Stimulated activated naive B cell treated with anti-CD40 and anti-IgM and Interleukin-4, amounts not matched to agents 10 μg/mL and 1 μg/mL and 100 μg/mL, for 72 hours (primary cell): ENCODE measurements around the gene TPST2.

Source experiments
- ATAC-seq, 2 donors: fragments of 150-1000 bp; cut with Tn5 transposase; replicated peaks; 2 replicates each; pipeline ENCODE4 v1.10.0; 2021; ENCODE audit warnings: moderate library complexity in 1 of 2
- DNase-seq: peaks from one replicate; pipeline ENCODE4 v3.0.0; 2021
- H3K27ac Mint-ChIP-seq: one replicate; pipeline ENCODE4 v1.8.0; 2022; ENCODE audit warnings: mild to moderate bottlenecking, mixed read lengths
- H3K27me3 Mint-ChIP-seq, 2 donors: one replicate each; pipeline ENCODE4 v1.8.0; 2022; ENCODE audit warnings: mixed read lengths in 2 of 2
- H3K36me3 Mint-ChIP-seq, 2 donors: one replicate each; pipeline ENCODE4 v1.8.0; 2022; ENCODE audit warnings: mixed read lengths in 2 of 2, mild to moderate bottlenecking in 1 of 2
- H3K4me1 Mint-ChIP-seq, 2 donors: one replicate each; pipeline ENCODE4 v1.8.0; 2022; ENCODE audit warnings: mixed read lengths in 2 of 2, mild to moderate bottlenecking in 1 of 2
- H3K4me3 Mint-ChIP-seq, 2 donors: one replicate each; pipeline ENCODE4 v1.8.0; 2022; ENCODE audit warnings: mild to moderate bottlenecking in 2 of 2, mixed read lengths in 2 of 2, moderate library complexity in 1 of 2
- H3K9me3 Mint-ChIP-seq, 2 donors: one replicate each; pipeline ENCODE4 v1.8.0; 2022; ENCODE audit warnings: mixed read lengths in 2 of 2, mild to moderate bottlenecking in 1 of 2

The TPST2 gene

DNA sequence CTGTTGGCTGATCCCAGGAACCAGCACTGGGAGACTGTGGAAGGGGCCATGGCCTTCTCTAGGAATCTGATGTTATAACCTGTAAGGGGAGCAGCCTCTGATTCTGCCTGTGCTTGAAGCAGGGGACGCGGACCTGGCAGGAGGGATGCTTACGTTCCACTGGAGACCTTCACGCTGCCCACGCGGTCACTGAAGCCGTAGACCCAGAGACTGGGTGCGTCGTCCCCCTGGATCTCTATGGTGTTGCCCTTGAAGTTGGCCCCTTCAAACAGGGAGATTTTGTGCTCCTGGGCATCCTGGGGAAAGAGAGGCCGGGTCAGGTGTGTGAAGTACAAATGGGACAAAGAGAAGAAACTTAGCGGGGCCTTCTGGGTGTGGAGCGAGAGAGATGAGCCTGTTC is 11.8 kb upstream of the TPST2 start:
- ATAC-seq (no peak), DNase-seq (no peak)
- H3K27me3 Mint-ChIP-seq: no peaks in the 10 kb centered on the region
- no peaks in the 10 kb centered on the region for H3K36me3 Mint-ChIP-seq
- no peaks in the 10 kb centered on the region for H3K9me3 Mint-ChIP-seq
- H3K27ac Mint-ChIP-seq: peak overlapping the region; percentile 6
- H3K4me3 Mint-ChIP-seq: no peak overlapping the region
- no peaks in the 10 kb centered on the region for H3K4me1 Mint-ChIP-seq

DNA sequence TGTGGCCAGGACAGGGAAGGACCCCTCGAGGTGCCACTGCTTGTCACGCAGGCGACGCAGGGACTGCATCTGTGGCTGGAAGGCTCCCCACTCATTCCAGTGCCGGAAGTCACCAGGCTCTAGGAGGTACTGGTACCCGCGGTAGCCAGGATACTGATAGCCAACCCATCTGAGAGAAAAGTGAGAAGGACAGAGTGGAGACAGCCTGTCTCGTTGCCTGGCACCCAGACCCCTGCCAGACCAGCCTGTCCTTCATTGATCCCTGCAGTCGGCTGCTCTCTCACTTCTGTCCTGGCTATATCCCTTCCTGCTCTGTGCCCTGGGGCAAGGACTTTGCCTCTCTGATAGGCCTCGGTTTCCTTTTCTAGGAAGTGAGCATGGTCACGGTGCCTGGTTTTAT is 9.6 kb upstream of the TPST2 start:
- no peaks in the 10 kb centered on the region for H3K4me1 Mint-ChIP-seq
- no peak overlapping the region for H3K27ac Mint-ChIP-seq
- H3K36me3 Mint-ChIP-seq: no peaks in the 10 kb centered on the region
- ATAC-seq (no peak), DNase-seq (no peak)
- no peaks in the 10 kb centered on the region for H3K27me3 Mint-ChIP-seq
- H3K9me3 Mint-ChIP-seq: no peaks in the 10 kb centered on the region
- no peak overlapping the region for H3K4me3 Mint-ChIP-seq

DNA sequence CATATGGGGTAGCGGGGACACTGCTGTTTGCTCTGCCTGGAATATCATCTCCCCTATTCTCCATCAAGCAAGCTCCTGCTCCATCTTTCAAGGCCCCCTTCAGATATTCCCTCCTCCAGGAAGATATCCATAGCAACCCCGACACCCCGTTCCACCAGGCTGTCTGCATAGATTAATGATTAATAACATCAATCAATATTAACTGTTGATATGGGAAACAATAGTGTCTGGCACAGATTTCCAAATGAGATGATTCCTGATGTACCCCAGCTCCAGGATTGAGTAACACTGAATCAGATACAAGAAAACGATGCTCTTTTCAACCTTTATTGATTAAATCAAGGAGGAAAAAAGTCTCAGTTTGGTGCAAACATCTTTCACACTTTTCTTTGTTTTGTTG is 7.5 kb upstream of the TPST2 start:
- Mint-ChIP-seq H3K4me1 (peaks cover 3 to 7% of the 10 kb centered on the region in 2 donors), H3K9me3 (no peaks in the 10 kb centered on the region), H3K4me3 (no peak overlapping the region), H3K27me3 (no peaks in the 10 kb centered on the region), H3K27ac (no peak overlapping the region), H3K36me3 (no peaks in the 10 kb centered on the region)
- ATAC-seq (no peak), DNase-seq (no peak)

DNA sequence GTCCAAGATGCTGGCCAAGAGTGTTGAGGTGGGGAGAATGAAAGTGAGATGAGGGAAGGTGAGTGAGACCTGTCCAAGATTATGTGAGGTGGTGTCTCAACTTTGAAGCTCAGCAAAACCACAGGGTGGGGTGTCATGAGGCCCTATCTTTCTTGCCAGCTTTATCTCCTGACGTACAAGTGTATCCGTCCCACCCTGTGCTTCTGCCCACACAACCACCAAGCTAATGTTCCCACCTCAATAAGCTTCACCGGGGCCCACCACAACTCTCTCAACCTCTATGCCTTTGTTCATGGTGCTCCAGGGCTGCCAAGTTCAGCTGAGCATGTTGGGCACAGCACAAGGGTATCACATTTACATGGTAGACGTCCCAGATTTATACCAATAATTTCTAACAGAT is 7.1 kb upstream of the TPST2 start:
- Mint-ChIP-seq H3K27me3 (no peaks in the 10 kb centered on the region), H3K9me3 (no peaks in the 10 kb centered on the region), H3K36me3 (no peaks in the 10 kb centered on the region), H3K4me3 (no peak overlapping the region), H3K4me1 (peaks cover 7 to 11% of the 10 kb centered on the region in 2 donors), H3K27ac (no peak overlapping the region)
- DNase-seq (no peak), ATAC-seq (no peak)

DNA sequence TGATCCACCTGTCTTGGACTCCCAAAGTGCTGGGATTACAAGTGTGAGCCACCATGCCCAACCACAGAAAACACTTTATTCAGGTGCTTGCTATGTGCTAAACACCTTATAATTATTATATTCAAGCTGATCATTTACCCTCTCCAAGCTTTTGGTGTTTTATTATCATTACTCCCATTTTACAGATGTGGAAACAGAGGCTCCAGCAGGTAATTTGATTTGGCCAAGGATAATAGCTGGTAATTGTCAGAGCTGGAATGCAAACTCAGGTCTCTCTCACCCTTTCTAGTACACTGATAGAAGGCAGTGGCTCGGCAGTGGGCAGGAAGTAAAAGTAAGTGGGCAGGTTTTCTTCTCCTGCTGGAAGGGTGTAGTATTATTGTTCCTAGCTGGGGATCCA is 3.8 kb upstream of the TPST2 start:
- no peaks in the 10 kb centered on the region for H3K27me3 Mint-ChIP-seq
- no peak for DNase-seq
- no peaks in the 10 kb centered on the region for H3K9me3 Mint-ChIP-seq

DNA sequence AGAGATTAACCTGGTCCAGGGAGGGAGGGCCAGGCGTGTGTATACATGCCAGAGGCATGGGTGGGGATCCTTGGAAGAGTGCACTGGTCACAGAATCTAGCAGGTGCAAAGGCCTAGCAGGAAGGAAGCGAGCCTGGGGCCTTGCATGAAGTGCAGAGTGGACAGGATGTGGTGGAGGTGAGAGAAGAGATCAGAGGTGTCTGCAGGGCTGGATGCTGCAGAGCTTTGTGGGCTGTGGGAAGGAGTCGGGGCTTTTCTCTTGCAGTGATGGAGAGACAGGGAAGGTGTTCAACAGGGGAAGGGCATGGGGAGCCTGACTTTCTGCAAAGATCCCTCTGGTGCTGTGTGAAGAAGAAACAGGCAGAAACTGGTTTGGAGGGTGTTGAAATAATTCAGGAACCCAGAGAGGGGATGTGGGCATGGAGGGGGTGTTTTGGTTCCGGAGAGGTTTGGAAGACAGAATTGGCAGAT is 2.5 kb upstream of the TPST2 start:
- peaks cover 24 to 36% of the 10 kb centered on the region in 2 donors for H3K4me1 Mint-ChIP-seq
- no peak overlapping the region for H3K4me3 Mint-ChIP-seq
- H3K9me3 Mint-ChIP-seq: peaks cover 0 to 2% of the 10 kb centered on the region in 2 donors
- DNase-seq (no peak), ATAC-seq (no peak)
- H3K27ac Mint-ChIP-seq: no peak overlapping the region
- H3K36me3 Mint-ChIP-seq: no peaks in the 10 kb centered on the region
- H3K27me3 Mint-ChIP-seq: no peaks in the 10 kb centered on the region

More for the DNA sequence above, 3.8 kb upstream of the TPST2 start:
- no peak for ATAC-seq
- H3K36me3 Mint-ChIP-seq: no peaks in the 10 kb centered on the region
- no peak overlapping the region for H3K4me3 Mint-ChIP-seq
- H3K27ac Mint-ChIP-seq: no peak overlapping the region
- peaks cover 18 to 27% of the 10 kb centered on the region in 2 donors for H3K4me1 Mint-ChIP-seq

DNA sequence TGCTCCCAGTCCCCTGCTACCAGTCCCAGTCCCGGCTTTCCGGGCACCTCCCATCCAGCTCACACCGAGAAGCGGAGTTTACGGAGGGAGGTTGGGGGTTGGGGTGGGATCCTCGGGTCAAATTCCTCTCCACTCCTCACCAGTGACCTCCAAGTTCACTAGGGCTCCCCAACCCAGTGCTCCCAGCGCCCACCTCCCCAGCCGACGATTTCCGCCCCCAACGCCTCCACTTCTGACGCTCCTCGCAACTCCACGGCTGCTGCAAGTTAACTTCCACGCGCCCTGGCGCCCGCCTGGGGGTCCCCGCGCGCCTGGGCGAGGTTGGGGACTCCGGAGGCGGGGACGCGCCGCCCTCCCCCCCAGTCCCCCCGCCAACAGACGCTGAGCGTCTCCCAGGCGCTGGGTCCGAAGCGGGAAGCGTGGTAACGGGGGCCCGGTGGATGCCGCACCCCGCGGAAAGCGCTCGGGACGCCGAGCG is 526 bp downstream of the TPST2 start:
- Mint-ChIP-seq H3K27ac (peak overlapping the region; percentile 92), H3K36me3 (no peaks in the 10 kb centered on the region), H3K27me3 (no peaks in the 10 kb centered on the region), H3K4me1 (peaks cover 36 to 57% of the 10 kb centered on the region in 2 donors), H3K9me3 (peaks cover 0 to 2% of the 10 kb centered on the region in 2 donors), H3K4me3 (peak overlapping the region; percentile 89 to 92)
- peak; percentile 6 for DNase-seq
- peak; percentile 28 to 49 for ATAC-seq

DNA sequence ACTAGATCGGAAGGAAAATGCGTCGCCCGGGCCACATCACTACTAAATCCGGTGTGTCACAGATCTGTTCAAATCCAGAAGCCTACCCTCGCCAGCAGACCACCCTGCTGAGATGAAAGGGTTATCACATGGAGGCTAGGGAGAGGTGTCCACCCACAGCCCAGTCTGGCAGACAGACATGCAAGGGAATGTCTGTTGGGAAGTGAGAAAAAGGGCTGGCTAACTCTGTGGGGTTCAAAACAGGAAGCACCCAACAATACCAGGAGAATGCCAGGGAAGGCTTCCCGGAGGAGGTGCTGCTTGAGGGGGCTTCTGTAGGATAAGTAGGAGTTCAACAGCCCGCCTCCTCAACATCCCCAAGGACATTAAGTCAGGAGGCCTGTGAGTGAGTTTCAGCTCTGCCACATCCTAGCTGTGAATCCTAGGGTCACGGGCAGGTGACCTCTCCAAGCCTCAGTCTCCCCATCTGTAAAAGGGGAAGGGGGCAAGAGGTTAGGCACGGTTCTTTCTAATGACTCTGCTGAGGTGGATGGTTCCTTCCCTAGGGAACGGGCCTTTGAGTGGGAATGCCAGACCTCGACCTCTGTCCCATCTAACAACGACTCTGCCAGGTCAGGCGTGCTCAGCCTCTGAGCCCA is 1.1 kb downstream of the TPST2 start:
- Mint-ChIP-seq H3K27me3 (no peaks in the 10 kb centered on the region), H3K9me3 (peaks cover 0 to 2% of the 10 kb centered on the region in 2 donors), H3K4me3 (peak overlapping the region; percentile 89 to 92), H3K27ac (peak overlapping the region; percentile 92), H3K36me3 (peaks cover 0 to 3% of the 10 kb centered on the region in 2 donors), H3K4me1 (peaks cover 38 to 57% of the 10 kb centered on the region in 2 donors)
- ATAC-seq (no peak), DNase-seq (no peak)

DNA sequence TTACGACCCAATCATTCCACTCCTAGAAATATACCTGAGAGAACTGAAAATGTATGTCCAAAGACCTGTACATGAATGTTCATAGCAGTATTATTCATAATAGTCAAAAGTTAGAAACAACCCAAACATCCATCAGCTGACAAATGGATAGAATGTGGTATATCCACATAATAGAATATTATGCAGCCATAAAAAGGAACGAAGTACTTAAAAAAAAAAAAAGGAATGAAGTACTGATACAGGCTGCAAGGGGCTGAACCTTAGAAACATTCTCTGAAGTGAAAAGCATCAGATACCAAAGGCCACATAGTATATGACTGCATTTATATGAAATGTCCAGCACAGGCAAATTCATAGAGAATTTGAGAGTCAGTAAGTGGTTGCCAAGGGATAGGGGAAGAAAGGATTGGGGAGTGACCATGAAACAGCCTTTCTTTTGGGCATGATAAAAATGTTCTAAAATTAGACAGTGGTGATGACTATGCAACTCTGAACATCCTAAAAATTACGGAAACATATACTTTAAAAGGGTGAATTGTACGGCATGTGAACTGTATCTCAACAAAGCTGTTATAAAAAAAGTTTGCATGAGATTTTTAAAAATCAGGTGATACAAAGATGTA is 1.8 kb downstream of the TPST2 start:
- H3K36me3 Mint-ChIP-seq: peaks cover 0 to 4% of the 10 kb centered on the region in 2 donors
- peaks cover 0 to 2% of the 10 kb centered on the region in 2 donors for H3K9me3 Mint-ChIP-seq
- peak overlapping the region; percentile 27 for H3K27ac Mint-ChIP-seq
- peak overlapping the region; percentile 89 to 92 for H3K4me3 Mint-ChIP-seq
- peaks cover 38 to 56% of the 10 kb centered on the region in 2 donors for H3K4me1 Mint-ChIP-seq
- ATAC-seq (no peak), DNase-seq (no peak)
- H3K27me3 Mint-ChIP-seq: no peaks in the 10 kb centered on the region

DNA sequence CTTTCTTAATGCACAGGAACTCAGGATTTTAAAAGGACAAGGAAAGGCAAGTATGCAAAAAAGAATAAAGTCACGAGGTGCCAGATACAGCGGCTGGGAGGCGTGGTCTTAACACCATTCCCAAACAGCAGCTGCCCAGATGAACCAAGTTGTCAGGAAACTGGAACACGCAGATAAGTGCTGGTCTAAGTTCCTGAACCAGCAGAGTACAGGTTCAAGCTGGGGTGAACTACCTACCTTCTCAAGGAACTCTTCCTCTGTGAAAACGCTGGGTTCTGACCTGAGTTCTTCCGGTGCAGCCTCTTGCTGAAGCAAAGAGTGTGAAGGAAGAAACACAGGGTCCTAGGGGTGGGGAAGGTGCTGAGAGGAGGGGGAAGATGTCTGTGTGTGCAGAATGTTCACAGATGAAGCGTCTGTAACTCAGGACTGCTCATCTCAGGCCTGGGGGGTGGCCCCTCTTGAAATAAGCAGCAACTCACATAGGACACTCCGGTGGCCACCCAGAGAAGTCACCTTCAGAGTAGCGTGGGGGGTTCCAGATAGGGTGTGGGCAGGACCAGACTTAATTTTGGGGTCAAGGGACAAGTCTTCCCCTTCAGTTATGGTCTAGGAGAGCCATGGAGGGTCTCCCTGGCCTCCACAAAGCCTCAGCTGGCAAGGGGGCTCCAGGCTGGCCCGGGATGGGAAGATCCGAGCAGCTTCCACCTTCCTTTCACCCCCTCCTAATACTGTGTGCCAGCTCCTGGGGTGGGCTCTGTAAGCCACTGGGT is 3.2 kb downstream of the TPST2 start:
- no peak for DNase-seq
- Mint-ChIP-seq H3K27ac (peak overlapping the region; percentile 56), H3K36me3 (peaks cover 0 to 8% of the 10 kb centered on the region in 2 donors), H3K4me3 (no peak overlapping the region), H3K9me3 (peaks cover 0 to 2% of the 10 kb centered on the region in 2 donors), H3K4me1 (peaks cover 28 to 43% of the 10 kb centered on the region in 2 donors), H3K27me3 (no peaks in the 10 kb centered on the region)
- ATAC-seq: no peak

DNA sequence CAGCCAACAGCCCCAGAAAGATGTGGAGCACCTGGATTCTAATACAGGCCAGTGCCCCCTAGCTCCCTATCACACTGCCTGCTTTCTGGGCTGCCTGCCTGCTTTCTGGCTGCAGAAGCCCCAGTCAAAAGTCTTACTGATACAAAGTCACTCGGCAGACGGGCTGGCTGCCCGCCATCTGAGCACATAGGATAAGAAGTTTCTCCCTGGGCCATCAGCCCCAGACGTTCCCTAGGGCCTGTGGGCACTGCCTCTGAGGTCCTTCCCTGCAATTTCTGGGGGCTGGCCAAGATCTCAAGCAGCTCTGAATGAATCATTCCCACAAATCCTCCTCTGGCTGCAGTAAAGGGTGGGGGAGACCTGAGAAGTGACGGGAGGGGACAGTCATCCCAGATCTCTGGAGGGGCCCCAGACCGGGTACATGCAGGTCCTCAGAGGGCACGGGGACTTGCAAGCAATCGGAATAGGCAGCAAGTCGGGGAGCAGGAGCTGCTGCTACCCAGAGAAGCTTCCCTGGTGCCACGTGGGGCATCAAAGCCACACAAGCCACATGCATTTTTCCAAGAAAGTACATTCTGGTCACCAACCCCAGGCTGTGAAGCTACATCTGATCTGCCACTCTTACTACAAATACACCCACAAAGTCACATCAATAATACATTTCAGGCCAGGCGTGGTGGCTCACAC is 4.7 kb downstream of the TPST2 start:
- Mint-ChIP-seq H3K27ac (no peak overlapping the region), H3K4me3 (no peak overlapping the region), H3K9me3 (peaks cover 0 to 2% of the 10 kb centered on the region in 2 donors), H3K4me1 (peaks cover 29 to 39% of the 10 kb centered on the region in 2 donors), H3K27me3 (no peaks in the 10 kb centered on the region), H3K36me3 (peaks cover 0 to 8% of the 10 kb centered on the region in 2 donors)
- ATAC-seq (no peak), DNase-seq (no peak)

DNA sequence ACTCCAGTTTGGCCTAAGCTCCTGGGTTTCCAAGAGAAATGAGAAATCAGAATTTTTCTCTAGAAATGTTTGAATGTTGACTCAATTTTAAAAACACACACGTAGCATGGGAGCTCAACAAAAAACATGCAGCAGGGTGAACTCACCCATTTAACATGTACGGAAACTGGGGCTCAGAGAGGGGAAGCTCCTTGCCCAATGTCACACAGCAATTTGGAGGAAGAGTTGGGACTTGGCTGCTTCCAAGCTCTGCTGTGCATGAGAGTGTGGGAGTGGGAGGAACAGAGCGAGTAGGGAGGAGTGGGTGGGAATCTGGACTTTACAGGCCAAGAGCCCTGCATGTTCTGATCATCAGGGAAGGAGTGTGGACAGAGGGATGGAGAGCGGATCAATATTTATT is 5.9 kb downstream of the TPST2 start:
- peaks cover 0 to 8% of the 10 kb centered on the region in 2 donors for H3K36me3 Mint-ChIP-seq
- ATAC-seq: no peak

DNA sequence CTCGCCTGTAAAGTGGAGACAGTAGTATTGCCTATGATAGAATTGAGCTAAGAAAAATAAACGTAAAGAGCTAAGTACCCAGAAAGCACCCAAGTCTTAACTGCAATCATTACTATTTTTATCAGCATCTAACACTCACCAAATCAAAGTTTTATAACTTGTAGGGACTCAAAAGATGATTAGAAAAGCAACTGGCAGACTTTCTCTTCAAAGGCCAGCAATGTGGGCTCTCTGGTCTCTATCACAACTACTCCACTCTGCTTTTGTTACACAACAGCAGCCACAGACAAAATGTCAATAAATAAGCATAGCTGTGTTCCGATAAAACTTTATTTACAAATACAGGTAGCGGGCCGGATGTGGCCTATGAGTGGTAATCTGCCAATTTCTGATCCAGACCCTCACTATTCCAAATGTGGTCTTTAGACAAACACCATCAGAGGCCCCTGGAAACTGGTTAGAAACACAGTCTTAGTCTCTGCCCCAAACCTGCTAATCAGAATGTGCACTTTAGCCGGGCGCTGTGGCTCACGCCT is 8.2 kb downstream of the TPST2 start:
- no peak overlapping the region for H3K4me3 Mint-ChIP-seq

More for the DNA sequence above, 5.9 kb downstream of the TPST2 start:
- Mint-ChIP-seq H3K4me3 (no peak overlapping the region), H3K27ac (peak overlapping the region; percentile 34), H3K9me3 (peaks cover 0 to 2% of the 10 kb centered on the region in 2 donors), H3K4me1 (peaks cover 34 to 45% of the 10 kb centered on the region in 2 donors), H3K27me3 (no peaks in the 10 kb centered on the region)
- DNase-seq: no peak

DNA sequence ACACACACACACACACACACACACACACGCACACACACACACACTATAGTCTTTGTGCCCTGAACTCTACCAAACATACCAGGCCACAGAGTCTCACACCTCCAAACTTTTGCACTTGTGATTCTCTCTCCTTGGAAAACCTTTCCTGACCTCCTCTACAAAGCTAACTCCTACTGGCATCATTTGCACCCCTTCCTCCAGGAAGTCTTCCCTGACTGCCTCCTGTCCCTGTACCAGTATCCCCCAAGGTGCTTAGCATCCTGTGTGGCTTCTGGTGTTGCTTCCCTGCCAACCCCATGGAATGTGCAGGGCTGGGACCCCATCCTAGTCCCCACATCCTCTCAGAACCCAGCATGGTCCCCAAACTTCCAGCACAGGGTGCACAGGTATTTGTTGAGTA is 8.9 kb downstream of the TPST2 start:
- peaks cover 4 to 12% of the 10 kb centered on the region in 2 donors for H3K36me3 Mint-ChIP-seq
- DNase-seq (no peak), ATAC-seq (no peak)
- no peaks in the 10 kb centered on the region for H3K9me3 Mint-ChIP-seq
- H3K4me3 Mint-ChIP-seq: no peak overlapping the region
- H3K27ac Mint-ChIP-seq: no peak overlapping the region
- peaks cover 27 to 36% of the 10 kb centered on the region in 2 donors for H3K4me1 Mint-ChIP-seq
- no peaks in the 10 kb centered on the region for H3K27me3 Mint-ChIP-seq

More for the DNA sequence above, 8.2 kb downstream of the TPST2 start:
- H3K27ac Mint-ChIP-seq: no peak overlapping the region
- peaks cover 0 to 8% of the 10 kb centered on the region in 2 donors for H3K36me3 Mint-ChIP-seq
- no peak for DNase-seq
- peaks cover 24 to 36% of the 10 kb centered on the region in 2 donors for H3K4me1 Mint-ChIP-seq
- no peak for ATAC-seq
- no peaks in the 10 kb centered on the region for H3K27me3 Mint-ChIP-seq
- no peaks in the 10 kb centered on the region for H3K9me3 Mint-ChIP-seq
